Measurements from ENCODE around the gene LAMB3. TPM values are rescaled to one million over a fixed set of nuclear protein-coding genes. Genes with fewer than 3 reads are reported as not detected.

LAMB3 gene
- polyA plus RNA-seq, 1 donor (not counting 4 experiments of a cell fraction or from before 2014, with no cell fraction given): 659 TPM

DNA sequence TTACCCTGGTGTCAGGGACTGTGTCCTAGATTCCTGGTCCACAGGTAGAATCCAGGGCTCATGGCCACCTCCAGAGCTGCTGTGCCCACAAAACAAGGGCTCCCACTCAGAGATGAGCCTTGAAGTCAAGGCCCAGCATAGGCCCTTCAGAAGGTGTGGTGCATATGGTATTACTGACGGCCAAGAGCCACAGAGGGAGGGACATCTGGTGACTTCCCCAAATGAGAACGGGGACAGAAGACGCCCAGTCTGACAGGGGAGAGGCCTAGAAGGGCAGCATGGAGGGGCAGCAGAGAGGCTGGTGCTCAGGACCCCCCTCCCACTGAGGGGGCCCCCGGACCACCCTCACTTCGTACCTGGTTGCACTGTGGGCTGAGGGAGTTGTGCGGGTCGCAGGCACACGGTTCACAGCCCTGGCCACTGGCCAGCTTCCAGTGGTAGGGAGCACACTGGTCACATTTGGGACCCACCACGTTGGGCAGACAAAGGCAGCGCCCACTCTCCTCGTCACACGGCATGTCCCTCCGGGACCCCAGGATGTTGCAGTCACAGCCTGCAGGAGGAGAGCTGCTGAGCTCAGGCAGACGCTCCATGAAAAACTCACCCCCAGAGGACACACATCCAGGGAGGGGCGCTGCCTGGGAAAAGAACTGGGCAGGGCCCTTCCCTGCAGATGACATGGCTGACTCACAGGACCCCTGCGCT, 25.0 kb downstream of the LAMB3 start:
- peaks cover 89% of the 10 kb centered on the region for H4K20me1 ChIP-seq (ENCODE audit: control insufficient read depth, extremely low read depth, insufficient read depth, low read length)
- H3K9me1 ChIP-seq (ENCODE audit: control insufficient read depth, extremely low read depth, insufficient read depth, low read length): no peaks in the 10 kb centered on the region
- H2AFZ ChIP-seq (ENCODE audit: control insufficient read depth, low read length): no peak overlapping the region
- DNase-seq (ENCODE audit: low read depth, low spot score) (no peak), FAIRE-seq (no peak)
- no peak for TF ChIP-seq EZH2 (IDR thresholded peaks at IDR 0.05; ENCODE audit: low read length)
- TF ChIP-seq, protein P1, sequence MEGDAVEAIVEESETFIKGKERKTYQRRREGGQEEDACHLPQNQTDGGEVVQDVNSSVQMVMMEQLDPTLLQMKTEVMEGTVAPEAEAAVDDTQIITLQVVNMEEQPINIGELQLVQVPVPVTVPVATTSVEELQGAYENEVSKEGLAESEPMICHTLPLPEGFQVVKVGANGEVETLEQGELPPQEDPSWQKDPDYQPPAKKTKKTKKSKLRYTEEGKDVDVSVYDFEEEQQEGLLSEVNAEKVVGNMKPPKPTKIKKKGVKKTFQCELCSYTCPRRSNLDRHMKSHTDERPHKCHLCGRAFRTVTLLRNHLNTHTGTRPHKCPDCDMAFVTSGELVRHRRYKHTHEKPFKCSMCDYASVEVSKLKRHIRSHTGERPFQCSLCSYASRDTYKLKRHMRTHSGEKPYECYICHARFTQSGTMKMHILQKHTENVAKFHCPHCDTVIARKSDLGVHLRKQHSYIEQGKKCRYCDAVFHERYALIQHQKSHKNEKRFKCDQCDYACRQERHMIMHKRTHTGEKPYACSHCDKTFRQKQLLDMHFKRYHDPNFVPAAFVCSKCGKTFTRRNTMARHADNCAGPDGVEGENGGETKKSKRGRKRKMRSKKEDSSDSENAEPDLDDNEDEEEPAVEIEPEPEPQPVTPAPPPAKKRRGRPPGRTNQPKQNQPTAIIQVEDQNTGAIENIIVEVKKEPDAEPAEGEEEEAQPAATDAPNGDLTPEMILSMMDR (optimal IDR thresholded peaks at IDR 0.05 in 1 of 3, IDR thresholded peaks at IDR 0.05 in 1 of 3, conservative IDR thresholded peaks at IDR 0.05 in 1 of 3; ENCODE audit: extremely low read depth in 1 of 3, insufficient read depth in 2 of 3, low read length in 3 of 3): no peak
- no peaks in the 10 kb centered on the region for H3K4me1 ChIP-seq (ENCODE audit: control insufficient read depth, extremely low read depth, insufficient read depth, low read length)
- H3K9ac ChIP-seq (ENCODE audit: control insufficient read depth, extremely low read depth, insufficient read depth, low read length): no peak overlapping the region
- peak overlapping the region; percentile 25 for H3K27ac ChIP-seq (ENCODE audit: control insufficient read depth, insufficient read depth, low read length)
- H3K36me3 ChIP-seq (ENCODE audit: control insufficient read depth in 2 of 2, extremely low read depth in 1 of 2, insufficient read depth in 2 of 2, low read length in 2 of 2): peaks cover 67 to 98% of the 10 kb centered on the region in 2 experiments
- dilution Hi-C loops (cut with MboI; ENCODE audit: extremely low pct_ligation_motif_present, low sequenced_read_pairs): no loop called here
- no peak overlapping the region for H3K4me2 ChIP-seq (ENCODE audit: control insufficient read depth, extremely low read depth, insufficient read depth, low read depth, low read length)
- H3K9me3 ChIP-seq (ENCODE audit: control insufficient read depth, low read depth, low read length): no peaks in the 10 kb centered on the region
- H3K4me3 ChIP-seq (ENCODE audit: control insufficient read depth in 2 of 3, extremely low read depth in 1 of 3, insufficient read depth in 2 of 3, low read depth in 1 of 3, low read length in 3 of 3): no peak overlapping the region
- H3K27me3 ChIP-seq (ENCODE audit: control insufficient read depth, extremely low read depth, insufficient read depth, low read length): no peaks in the 10 kb centered on the region
- H3K79me2 ChIP-seq (ENCODE audit: control insufficient read depth, insufficient read depth, low read length): no peaks in the 10 kb centered on the region

DNA sequence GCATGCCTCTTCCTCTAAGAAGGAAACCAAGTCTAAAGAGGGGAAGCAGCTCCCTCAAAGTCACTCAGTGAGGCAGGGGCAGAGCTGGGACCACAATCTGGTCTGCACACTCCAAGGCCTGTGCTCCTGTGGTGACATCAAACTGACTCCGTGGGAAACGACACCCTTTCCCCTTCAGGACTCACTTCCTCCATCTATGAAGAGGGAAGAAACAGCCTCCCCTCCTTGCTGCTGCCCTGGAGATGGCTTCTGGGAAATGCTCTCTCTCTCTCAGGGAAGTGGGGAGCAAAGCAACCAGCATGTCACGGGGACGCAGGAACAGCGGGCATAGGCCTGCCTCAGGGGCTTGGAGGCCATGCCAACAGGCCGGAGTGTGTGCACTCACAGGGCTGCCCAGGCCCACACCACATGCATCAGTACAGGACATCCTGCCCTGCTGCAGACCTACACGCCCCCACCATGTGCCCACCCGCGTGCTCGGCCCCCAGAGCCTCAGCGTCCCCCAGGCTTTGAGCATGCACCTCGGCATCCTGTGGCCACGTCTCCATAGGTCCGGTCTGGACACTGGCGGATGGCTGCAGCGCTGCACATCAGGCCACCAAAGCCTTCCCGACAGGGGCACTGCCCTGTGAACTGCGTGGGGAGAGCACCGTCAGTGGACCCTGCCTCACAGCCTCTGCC, 25.7 kb downstream of the LAMB3 start:
- H3K27ac ChIP-seq (ENCODE audit: control insufficient read depth, insufficient read depth, low read length): no peak overlapping the region
- no peak for FAIRE-seq
- H3K4me1 ChIP-seq (ENCODE audit: control insufficient read depth, extremely low read depth, insufficient read depth, low read length): no peaks in the 10 kb centered on the region
- TF ChIP-seq EZH2 (IDR thresholded peaks at IDR 0.05; ENCODE audit: low read length): no peak
- TF ChIP-seq, protein P1 (optimal IDR thresholded peaks at IDR 0.05 in 1 of 3, IDR thresholded peaks at IDR 0.05 in 1 of 3, conservative IDR thresholded peaks at IDR 0.05 in 1 of 3; ENCODE audit: extremely low read depth in 1 of 3, insufficient read depth in 2 of 3, low read length in 3 of 3): no peak
- dilution Hi-C loops (cut with MboI; ENCODE audit: extremely low pct_ligation_motif_present, low sequenced_read_pairs): no loop called here
- no peak for DNase-seq (ENCODE audit: low read depth, low spot score)
- peak overlapping the region; percentile 0 for H3K9ac ChIP-seq (ENCODE audit: control insufficient read depth, extremely low read depth, insufficient read depth, low read length)
- H3K9me3 ChIP-seq (ENCODE audit: control insufficient read depth, low read depth, low read length): no peaks in the 10 kb centered on the region
- H3K27me3 ChIP-seq (ENCODE audit: control insufficient read depth, extremely low read depth, insufficient read depth, low read length): no peaks in the 10 kb centered on the region
- H4K20me1 ChIP-seq (ENCODE audit: control insufficient read depth, extremely low read depth, insufficient read depth, low read length): peaks cover 89% of the 10 kb centered on the region
- no peak overlapping the region for H3K4me3 ChIP-seq (ENCODE audit: control insufficient read depth in 2 of 3, extremely low read depth in 1 of 3, insufficient read depth in 2 of 3, low read depth in 1 of 3, low read length in 3 of 3)
- no peaks in the 10 kb centered on the region for H3K79me2 ChIP-seq (ENCODE audit: control insufficient read depth, insufficient read depth, low read length)
- no peak overlapping the region for H2AFZ ChIP-seq (ENCODE audit: control insufficient read depth, low read length)
- H3K4me2 ChIP-seq (ENCODE audit: control insufficient read depth, extremely low read depth, insufficient read depth, low read depth, low read length): no peak overlapping the region
- H3K9me1 ChIP-seq (ENCODE audit: control insufficient read depth, extremely low read depth, insufficient read depth, low read length): no peaks in the 10 kb centered on the region
- H3K36me3 ChIP-seq (ENCODE audit: control insufficient read depth in 2 of 2, extremely low read depth in 1 of 2, insufficient read depth in 2 of 2, low read length in 2 of 2): peaks cover 70 to 98% of the 10 kb centered on the region in 2 experiments

All from keratinocyte (primary cell).